K562 (cell line): Measurements from ENCODE around the gene CRPPA. TPM values are rescaled to one million over a fixed set of nuclear protein-coding genes. Genes with fewer than 3 reads are reported as not detected.
"Not testable (repeated sequence)": the region's sequence is repeated elsewhere in the genome, so short reads cannot be mapped to it uniquely, and the experiment has no call there.

Experiments
- ATAC-seq: fragments of 200-7000 bp; cut with Tn5 transposase; 3 replicates; pipeline ENCODE4 v1.9.1; 2020; ENCODE audit warnings: moderate library complexity
- BruUV-seq: library from RNA; stranded (reverse); fragments of 400-500 nt; replicated peaks from 2 replicates; lab custom pipeline; 2021; lab: Mats Ljungman, UMichigan
- CTCF ChIA-PET: fragments of 300-600 bp; formaldehyde crosslinking; extraction: SDS; loops from one replicate; lab custom pipeline; 2021; ENCODE audit warnings: low intra/inter-chr PET ratio; lab: Yijun Ruan, JAX
- POLR2A ChIA-PET: fragments of 300-600, 350-650 bp; sonication (Branson Sonifier 250); formaldehyde crosslinking; extraction: SDS; loops from one replicate; lab custom pipeline; 2021; ENCODE audit warnings: antibody characterized with exemption, inconsistent platforms; lab: Yijun Ruan, JAX
- DNase-seq, 4 experiments: peaks; one replicate each; pipeline versions ENCODE4 v3.0.0 to v3.0.0-alpha.2; 2011 to 2018; ENCODE audit warnings: low spot score in 3 of 4, mixed read lengths in 3 of 4; ENCODE audit errors: extremely low read depth in 1 of 4
- FAIRE-seq: peaks from 2 replicates; lab custom pipeline; 2011; peaks lifted over from hg19 to GRCh38; lab: Jason Lieb, UNC
- H2AFZ ChIP-seq: 2 replicates; pipeline ENCODE4 v1.6.0; 2011; ENCODE audit warnings: low read depth, low read length, control low read depth, inconsistent platforms
- H3K27ac ChIP-seq: fragments of 200-600 bp; 3 replicates; pipeline ENCODE4 v1.8.0; 2011; ENCODE audit warnings: low read depth, mild to moderate bottlenecking, control low read depth, inconsistent platforms, low read length, moderate library complexity, mixed read lengths; ENCODE audit errors: extremely low read depth
- H3K27me3 ChIP-seq, 2 experiments: fragments of 300-600 bp in 1 of 2; 2 replicates in 1 of 2; 3 replicates in 1 of 2; pipeline versions ENCODE4 v1.6.0 to v1.8.0; 2011; ENCODE audit warnings: inconsistent platforms in 2 of 2, low read length in 2 of 2, mild to moderate bottlenecking in 1 of 2, mixed read lengths in 1 of 2, moderate library complexity in 1 of 2; ENCODE audit not compliant: control insufficient read depth in 2 of 2, insufficient read depth in 2 of 2
- H3K36me3 ChIP-seq: fragments of 300-600 bp; 3 replicates; pipeline ENCODE4 v1.8.0; 2011; ENCODE audit warnings: mild to moderate bottlenecking, low read length, inconsistent platforms; ENCODE audit not compliant: control insufficient read depth, insufficient read depth
- H3K4me1 ChIP-seq, 2 experiments: fragments of 200-600 bp in 1 of 2; replicated peaks in 1 of 2; 2 replicates in 1 of 2; 3 replicates in 1 of 2; pipeline versions ENCODE4 v1.5.1 to v1.8.0; 2011; ENCODE audit warnings: inconsistent platforms in 2 of 2, low read length in 2 of 2, mild to moderate bottlenecking in 1 of 2, mixed read lengths in 1 of 2, moderate library complexity in 1 of 2; ENCODE audit not compliant: control insufficient read depth in 2 of 2, insufficient read depth in 2 of 2
- H3K4me2 ChIP-seq: 2 replicates; pipeline ENCODE4 v1.6.1; 2011; ENCODE audit warnings: low read length, control low read depth, inconsistent platforms, mixed read lengths; ENCODE audit not compliant: insufficient read depth
- H3K4me3 ChIP-seq: fragments of 200-600 bp; sonication (generic), shearing (Covaris generic); 2 replicates; pipeline ENCODE4 v1.5.1; 2016; ENCODE audit warnings: control low read depth, inconsistent platforms
- H3K79me2 ChIP-seq: fragments of 200-600 bp; 3 replicates; pipeline ENCODE4 v1.8.0; 2011; ENCODE audit warnings: low read length, inconsistent platforms; ENCODE audit not compliant: control insufficient read depth, insufficient read depth
- H3K9ac ChIP-seq, 2 experiments: 2 replicates each; pipeline versions ENCODE4 v1.6.0 to v1.6.1; 2011; ENCODE audit warnings: low read depth in 2 of 2, low read length in 2 of 2, control low read depth in 1 of 2, inconsistent platforms in 1 of 2, mild to moderate bottlenecking in 1 of 2, mixed read lengths in 1 of 2; ENCODE audit not compliant: insufficient read depth in 1 of 2
- H3K9me1 ChIP-seq: one replicate; pipeline ENCODE4 v1.6.0; 2011; ENCODE audit warnings: inconsistent platforms, mild to moderate bottlenecking, low read length, moderate library complexity; ENCODE audit not compliant: control insufficient read depth, insufficient read depth
- H3K9me3 ChIP-seq: replicated peaks from 2 replicates; pipeline ENCODE4 v1.5.1; 2011; ENCODE audit warnings: low read depth, low read length, inconsistent platforms; ENCODE audit not compliant: control insufficient read depth, insufficient read depth
- H4K20me1 ChIP-seq: replicated peaks from 2 replicates; pipeline ENCODE4 v1.6.1; 2011; ENCODE audit warnings: low read length, inconsistent platforms, mixed read lengths; ENCODE audit not compliant: control insufficient read depth, insufficient read depth
- CBFA2T2 ChIP-seq: fragments of 450-650 bp; conservative IDR thresholded peaks from 2 replicates; pipeline ENCODE4 v1.6.1; 2017; ENCODE audit warnings: mild to moderate bottlenecking
- CBFA2T3 ChIP-seq: fragments of 450-650 bp; IDR thresholded peaks from 2 replicates; pipeline ENCODE4 v1.6.1; 2017
- SMARCE1 ChIP-seq: fragments of 450-650 bp; IDR thresholded peaks from 2 replicates; pipeline ENCODE4 v1.7.1; 2016; ENCODE audit warnings: mild to moderate bottlenecking
- TAL1 ChIP-seq: fragments of 450-650 bp; IDR thresholded peaks from 2 replicates; pipeline ENCODE4 v1.6.1; 2016; ENCODE audit warnings: mild to moderate bottlenecking
- TEAD4 ChIP-seq, 2 experiments: sonication (generic) in 1 of 2; formaldehyde crosslinking in 1 of 2; IDR thresholded peaks; 2 replicates each; pipeline versions ENCODE4 v1.6.1 to v1.8.0; 2012 to 2022; ENCODE audit warnings: borderline replicate concordance in 1 of 2, inconsistent platforms in 1 of 2, low read length in 1 of 2, mild to moderate bottlenecking in 1 of 2, missing genetic modification reagents in 1 of 2
- TRIM24 ChIP-seq, 2 experiments: fragments of 450-650 bp; IDR thresholded peaks; 2 replicates each; pipeline ENCODE4 v1.6.1; 2016
- VEZF1 ChIP-seq: fragments of 200-800 bp; sonication (Bioruptor generic); IDR thresholded peaks from 2 replicates; pipeline ENCODE4 v1.6.1; 2017; ENCODE audit warnings: missing genetic modification characterization, missing compliant biosample characterization
- ZNF384 ChIP-seq: IDR thresholded peaks from 2 replicates; pipeline ENCODE4 v1.6.1; 2012; ENCODE audit warnings: low read depth, low read length, improper control_type of control experiment
- WGBS: fragments of 100-300 bp; shearing (Covaris generic); methylation state at CpG from one replicate; pipeline ENCODE4 v1.1.6; 2016; ENCODE audit warnings: low coverage, mixed read lengths; ENCODE audit not compliant: insufficient coverage; ENCODE audit errors: missing lambda C conversion rate; 5-methylcytosine and 5-hydroxymethylcytosine counted together
- in situ Hi-C: fragments of 300-500 bp; cut with MboI; formaldehyde crosslinking; loops from 4 replicates; pipeline ENCODE4 v1.15.0; 2018; ENCODE audit warnings: inconsistent platforms, mixed read lengths
- intact Hi-C: fragments of 100-400 bp; cut with micrococcal nuclease; formaldehyde crosslinking; loops from 2 replicates; pipeline ENCODE4 v1.14.2; 2022
- polyA plus RNA-seq, 8 experiments: library from polyadenylated mRNA; depleted of rRNA in 4 of 8; stranded (reverse) in 5 of 8; unstranded in 3 of 8; fragments of >200 nt; fragmentation: Nextera tagmentation in 2 of 8; fragmentation: Illumina TruSeq in 1 of 8; extraction: Ambion mirVana in 2 of 8; extraction: Trizol in 1 of 8; gene quantifications; 2 replicates each; pipeline versions ENCODE4 v1.2.1 to v1.2.3, GENCODE V29; 2011 to 2014; ENCODE audit warnings: inconsistent platforms in 1 of 8, missing spikeins in 1 of 8
- total RNA-seq, 7 experiments: library from RNA; depleted of rRNA in 6 of 7; stranded (reverse); fragments of >200 nt in 6 of 7; fragmentation: Illumina TruSeq in 2 of 7; extraction: Trizol in 2 of 7; gene quantifications; 2 replicates each; pipeline versions ENCODE4 v1.2.1 to v1.2.3, GENCODE V29; 2011 to 2021; ENCODE audit warnings: low replicate concordance in 1 of 7

CRPPA gene
- total and polyA plus RNA-seq, 9 of the 15 experiments (the other 6 are each of a cell fraction or from before 2014, with no cell fraction given): 3.9 to 14.4 (median 7.8) TPM

- H3K4me2 ChIP-seq; H3K9me1 ChIP-seq; H4K20me1 ChIP-seq; H3K27ac ChIP-seq; H3K9me3 ChIP-seq; H3K4me3 ChIP-seq; H3K36me3 ChIP-seq; DNase-seq; H3K79me2 ChIP-seq; CTCF ChIA-PET; in situ Hi-C loops; H2AFZ ChIP-seq; FAIRE-seq; H3K9ac ChIP-seq; H3K4me1 ChIP-seq; intact Hi-C loops; H3K27me3 ChIP-seq; BruUV-seq; TF ChIP-seq TEAD4 (CRISPR knock-in tag; IDR thresholded peaks at IDR 0.05; ENCODE audit: borderline replicate concordance): not testable (repeated sequence)
- peak; percentile 55; the same call in 2 of the 3 replicates for ATAC-seq
- 19% methylated on average over 2 of the region's 2 CpGs for WGBS
- TF ChIP-seq CBFA2T3 (peak; percentile 60), SMARCE1 (0 out of 2 replicates have a peak, but pooled peaks have one; percentile 30), CBFA2T2 (peak; percentile 20; the same call in 1 of the 2 replicates), VEZF1 (CRISPR knock-in tag) (peak; percentile 15; the same call in 1 of the 2 replicates), TRIM24 (IDR thresholded peaks at IDR 0.05) (peak in 1 of 2 experiments; percentile 36; a peak in 1 of 4 replicates), TEAD4 (IDR thresholded peaks at IDR 0.05; ENCODE audit: low read length) (peak; percentile 64), TAL1 (peak; percentile 21; the same call in 1 of the 2 replicates), ZNF384 (peak; percentile 92)
- POLR2A ChIA-PET: interaction anchor here (1.3 kb wide), 1 partner anchor 23 kb away, joined by 4 read pairs; the partner anchor contains the start of gene CRPPA
Observed at GRCh38 chr7:16443871-16444270, 22.5 kb upstream of the CRPPA start.
